ENCODE results near the gene MMAA.
"Not testable (repeated sequence)": the region's sequence is repeated elsewhere in the genome, so short reads cannot be mapped to it uniquely, and the experiment has no call there.

The MMAA gene

DNA sequence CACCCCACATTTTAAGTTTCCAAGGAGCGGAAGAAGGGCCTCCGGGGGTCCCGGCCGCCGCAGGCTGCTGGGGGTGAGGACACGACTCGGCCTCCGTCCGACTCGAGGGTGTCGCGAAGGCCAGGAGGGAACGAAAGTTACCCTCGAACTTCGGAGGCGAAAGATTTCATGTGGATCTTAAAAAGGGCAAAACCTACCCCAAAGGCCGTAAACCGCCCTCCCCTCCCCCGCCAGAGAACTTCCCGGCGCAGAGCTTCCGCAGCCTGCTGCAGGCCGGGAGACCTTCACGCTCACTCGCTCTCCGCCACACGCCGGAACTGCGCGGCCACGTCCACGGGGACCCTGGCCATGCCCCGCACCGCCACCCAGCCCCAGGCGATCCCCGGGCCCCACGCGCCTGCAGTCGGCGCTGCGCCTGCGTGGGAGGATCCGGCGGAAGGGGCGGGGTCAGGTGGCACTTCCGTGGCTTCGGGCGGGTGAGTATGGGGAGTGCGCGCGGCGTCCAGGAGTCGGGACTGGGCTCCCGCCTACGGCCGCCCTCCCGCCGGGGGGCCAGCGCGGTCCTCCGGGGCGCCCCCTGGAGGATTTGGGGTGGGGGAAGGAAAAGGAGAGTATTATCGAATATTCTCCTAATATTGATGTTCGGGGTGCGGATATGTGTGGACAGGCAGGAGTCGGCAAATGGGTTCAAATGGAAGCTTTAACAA, at the start of gene MMAA:
Gene MMAA (plus strand): TSS at position 454 of the 707 bp plus-strand sequence. CDS start 19,755 bp downstream, outside the sequence.
- DNase-seq (ENCODE audit: low spot score) = peak; percentile 83

DNA sequence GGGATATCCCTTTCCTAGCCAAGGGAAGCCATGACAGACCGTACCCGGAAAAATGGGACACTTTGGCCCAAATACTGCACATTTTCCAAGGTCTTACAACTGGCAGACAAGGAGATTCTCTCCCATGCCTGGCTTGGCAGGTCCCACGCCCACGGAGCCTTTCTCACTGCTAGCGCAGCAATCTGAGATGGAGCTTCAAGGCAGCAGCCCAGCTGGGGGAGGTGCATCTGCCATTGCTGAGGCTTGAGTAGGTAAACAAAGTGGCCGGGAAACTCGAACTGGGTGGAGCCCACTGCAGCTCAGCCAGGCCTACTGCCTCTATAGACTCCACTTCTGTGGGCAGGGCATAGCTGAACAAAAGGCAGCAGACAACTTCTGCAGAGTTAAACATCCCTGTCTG, 44.6 kb upstream of the MMAA start:
- FAIRE-seq; DNase-seq (ENCODE audit: low spot score): not testable (repeated sequence)

More for the DNA sequence above, at the start of gene MMAA:
- FAIRE-seq = no peak

DNA sequence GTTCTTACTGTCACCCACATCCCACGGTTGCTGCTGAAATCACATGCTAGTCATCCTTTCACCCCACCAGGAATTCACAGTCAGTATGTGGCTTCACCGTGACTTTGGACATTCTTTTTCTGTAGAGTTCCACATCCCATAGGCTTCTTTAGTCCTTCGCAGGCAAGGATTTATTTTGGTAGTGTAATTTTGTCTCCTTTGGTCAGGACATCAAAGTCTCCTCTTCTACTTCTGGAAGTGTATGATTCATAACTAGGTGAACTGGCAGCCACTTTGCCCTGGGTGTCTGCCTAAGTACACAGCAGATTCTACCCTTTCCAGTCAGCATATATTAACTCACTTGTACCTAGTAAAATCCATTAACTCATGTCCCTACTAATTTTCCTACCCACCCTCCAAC, 38.3 kb upstream of the MMAA start:
- FAIRE-seq (no peak), DNase-seq (ENCODE audit: low spot score) (no peak)

DNA sequence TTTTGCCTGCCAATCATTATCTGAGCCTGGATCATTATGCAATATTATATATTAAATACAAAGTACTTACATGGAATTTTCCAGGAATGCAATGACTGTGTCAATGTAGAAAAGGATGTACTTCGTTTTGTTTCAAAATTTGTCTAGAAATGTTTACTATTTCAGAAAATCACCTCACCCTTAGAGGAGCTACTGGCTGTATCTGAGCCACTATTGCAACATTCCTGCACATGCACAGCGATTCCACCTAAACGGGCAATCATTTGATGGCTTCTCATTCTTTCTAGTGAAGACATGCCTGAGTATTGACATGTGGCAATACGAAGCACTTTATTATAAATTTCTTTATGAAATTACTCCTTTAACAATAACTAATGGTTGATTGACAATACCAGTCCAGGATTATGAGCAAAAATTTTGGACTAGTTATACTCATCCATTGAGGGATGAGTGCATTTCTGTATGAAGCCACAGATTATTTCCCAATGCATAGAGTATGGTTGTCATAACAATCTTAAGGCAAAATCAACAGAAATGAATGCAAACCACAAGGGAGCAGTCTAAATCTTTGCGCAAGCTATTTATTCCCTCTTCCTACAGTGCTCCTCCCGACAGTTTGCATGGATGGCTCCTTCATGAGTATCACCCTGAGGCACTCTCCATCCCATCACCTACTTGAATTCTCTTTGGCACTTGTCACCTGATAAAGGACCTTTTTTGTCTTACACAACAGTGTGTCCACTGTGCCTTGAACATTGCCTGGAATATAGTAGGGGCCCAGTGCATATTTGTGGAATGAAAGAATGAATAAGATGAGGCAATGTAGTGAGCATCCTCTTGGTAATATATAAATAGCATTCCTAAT, 35.8 kb upstream of the MMAA start:
- DNase-seq (ENCODE audit: low spot score) (no peak), FAIRE-seq (no peak)

DNA sequence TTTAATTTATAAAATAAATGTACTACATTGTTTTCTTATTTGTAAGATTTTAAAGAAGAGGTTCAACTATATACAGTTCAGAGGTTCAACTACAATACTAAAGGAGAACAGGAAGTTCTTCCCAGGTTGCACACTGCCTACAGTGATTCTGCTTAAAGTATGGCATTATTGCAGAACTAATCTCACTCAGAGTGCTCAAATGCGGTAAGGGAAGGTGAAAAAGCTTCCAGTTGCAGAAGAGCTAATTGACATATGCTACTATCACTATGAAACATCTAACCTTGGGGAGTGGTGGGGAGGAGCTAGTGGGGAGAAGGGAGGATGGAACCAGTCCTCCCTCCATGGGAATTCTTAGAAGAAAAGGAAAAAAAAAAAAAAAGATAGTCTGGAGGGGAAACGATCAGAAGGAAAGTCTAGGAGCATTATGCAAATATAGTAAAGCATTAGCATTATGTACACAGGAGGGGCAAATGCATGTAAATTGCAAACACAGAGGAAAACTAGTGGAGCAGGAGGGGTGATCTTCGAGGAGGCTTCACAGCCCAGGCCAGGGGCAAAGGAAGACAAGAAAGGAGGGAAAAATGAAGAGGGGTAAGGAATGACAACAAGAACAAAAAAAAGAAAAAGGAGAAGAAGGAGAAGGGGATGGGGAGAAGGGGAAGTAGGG, 32.0 kb upstream of the MMAA start:
- FAIRE-seq (no peak), DNase-seq (ENCODE audit: low spot score) (no peak)

DNA sequence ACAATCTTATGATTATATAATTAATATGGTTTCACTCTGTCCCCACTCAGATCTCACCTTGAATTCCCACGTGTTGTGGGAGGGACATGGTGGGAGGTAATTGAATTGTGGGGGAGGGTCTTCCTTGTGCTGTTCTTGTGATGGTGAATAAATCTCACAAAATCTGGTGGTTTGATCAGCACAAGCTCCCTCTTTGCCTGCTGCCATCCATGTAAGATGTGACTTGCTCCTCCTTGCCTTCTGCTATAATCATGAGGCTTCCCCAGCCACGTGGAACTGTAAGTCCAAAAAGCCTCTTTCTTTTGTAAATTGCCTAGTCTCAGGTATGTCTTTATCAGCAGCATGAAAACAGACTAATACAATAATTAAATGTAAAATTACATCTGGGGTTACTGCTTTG, 29.8 kb upstream of the MMAA start:
- FAIRE-seq; DNase-seq (ENCODE audit: low spot score): not testable (repeated sequence)

DNA sequence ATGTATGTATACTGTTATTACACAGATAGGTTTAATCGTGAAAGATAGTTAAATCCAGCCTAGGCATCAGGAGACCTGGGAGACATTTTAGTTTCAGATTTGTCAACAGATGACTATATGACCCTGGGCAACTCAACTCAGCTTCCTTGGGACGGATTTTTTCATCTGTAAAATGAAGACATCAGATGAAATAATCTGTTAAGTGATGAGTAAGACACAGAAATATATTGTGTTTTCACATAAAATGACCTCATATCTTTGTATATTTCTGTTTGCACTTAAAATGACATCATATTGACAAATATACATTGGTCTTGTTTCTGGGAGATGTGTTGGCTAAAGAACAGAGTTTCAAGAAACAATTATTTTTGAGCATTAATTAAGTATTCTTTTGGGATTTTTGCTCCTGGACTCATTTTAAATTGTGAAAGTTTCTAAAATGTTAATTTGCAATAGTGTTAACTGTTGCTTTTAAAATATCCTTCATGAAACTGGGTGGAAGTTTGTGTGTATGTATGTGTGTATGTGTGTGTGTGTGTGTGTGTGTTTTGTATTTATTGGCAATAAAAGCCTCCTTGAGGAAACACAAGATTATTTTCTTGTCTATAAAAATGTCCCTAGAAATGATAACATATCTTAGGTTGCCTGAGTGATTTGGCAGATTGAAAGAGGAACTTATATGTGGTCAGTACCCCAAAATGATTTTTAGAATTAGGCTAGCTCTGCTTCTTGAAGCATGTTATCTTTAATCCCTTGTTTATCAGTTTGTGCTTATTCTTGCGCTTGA, 29.1 kb upstream of the MMAA start:
- FAIRE-seq = no peak
- DNase-seq (ENCODE audit: low spot score) = no peak

DNA sequence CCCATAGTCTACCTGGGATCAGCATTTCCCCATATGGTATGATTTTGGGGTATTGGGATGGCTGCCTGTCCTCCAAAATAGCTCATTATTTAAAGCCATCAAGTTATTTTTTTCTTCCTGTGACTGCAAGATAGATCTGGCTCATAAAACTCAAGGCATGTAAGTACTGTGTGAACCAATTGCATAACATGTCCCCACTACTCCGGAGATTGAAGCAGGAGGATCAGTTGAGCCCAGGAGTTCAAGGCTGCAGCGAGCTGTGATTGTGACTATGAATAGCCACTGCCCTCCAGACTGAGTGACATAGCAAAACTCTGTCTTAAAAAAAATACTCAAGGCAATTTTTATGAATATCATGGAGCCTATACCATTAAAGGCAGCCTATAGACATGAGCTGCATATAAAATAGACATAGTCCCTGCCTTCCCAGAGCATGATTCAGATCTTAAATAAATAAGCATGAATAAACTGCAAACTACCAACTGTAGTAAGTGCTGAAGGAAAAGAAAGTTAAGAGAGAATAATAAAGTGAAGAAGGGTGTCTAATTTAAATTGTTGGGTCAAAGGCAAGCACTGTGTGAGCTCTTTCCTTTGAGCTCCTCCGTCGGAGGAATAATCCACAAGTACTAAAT, 16.9 kb upstream of the MMAA start:
- no peak for DNase-seq (ENCODE audit: low spot score)
- FAIRE-seq = no peak

DNA sequence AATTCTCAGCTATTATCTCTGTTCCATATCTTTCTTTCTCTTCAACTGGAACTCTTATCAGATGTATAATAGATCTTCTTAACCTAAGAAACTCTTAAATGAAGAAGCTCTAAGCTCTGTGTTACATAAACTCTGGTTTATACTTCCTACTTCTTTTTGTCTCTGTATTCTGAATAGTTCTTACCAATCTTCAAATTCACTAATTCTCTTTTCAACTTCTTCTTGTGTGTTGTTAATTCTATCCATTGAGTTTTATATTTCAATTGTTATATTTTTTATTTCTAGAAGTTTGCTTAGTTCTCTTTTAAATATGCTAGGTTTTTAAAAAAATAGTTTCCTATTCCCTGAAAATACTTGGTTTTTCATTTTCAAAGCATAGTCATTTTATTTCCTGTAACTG, 13.2 kb upstream of the MMAA start:
- FAIRE-seq (no peak), DNase-seq (ENCODE audit: low spot score) (no peak)

DNA sequence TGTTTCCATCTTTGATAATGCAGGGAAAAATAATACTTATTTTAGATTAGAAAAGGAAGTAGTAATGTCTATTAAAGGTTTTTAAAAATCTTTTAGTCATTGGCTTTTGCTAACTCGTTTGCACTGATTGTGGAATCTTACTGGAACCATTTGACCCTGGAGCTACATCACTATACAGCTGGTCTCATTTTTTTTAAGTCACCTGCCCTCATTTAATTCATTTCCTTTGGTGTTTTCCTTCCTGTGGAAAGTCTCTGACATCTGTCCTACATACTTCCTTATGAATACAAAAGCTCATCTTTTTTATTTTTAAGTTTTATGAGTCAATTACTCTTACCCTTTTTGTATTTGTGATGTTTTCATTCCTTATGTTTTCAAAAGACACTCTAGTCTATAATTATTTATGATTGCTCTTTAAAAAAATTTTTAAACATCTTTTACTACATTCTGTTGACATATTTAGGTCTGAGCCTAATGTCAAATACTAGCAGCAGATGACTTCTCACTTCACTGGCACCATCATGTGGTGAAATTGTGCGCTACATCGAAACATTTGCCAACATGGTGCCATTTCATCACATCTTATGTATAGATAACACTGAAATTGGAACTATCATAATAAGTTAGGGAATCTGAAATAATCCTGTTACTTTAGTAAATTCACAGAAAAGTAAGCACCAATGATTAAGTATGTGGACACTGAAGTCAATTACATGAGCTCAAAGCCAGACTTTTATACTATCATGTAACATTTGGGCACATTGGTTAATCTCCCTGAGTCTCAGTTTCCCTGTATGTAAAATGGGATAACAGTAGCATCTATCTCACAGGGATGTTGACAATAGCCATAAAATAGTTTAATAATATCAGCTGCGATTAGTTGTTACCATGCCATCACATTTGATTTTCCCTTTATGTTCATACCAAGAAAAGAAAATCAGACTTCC, 9.4 kb upstream of the MMAA start:
- DNase-seq (ENCODE audit: low spot score) (peak; percentile 28), FAIRE-seq (peak; percentile 88)

DNA sequence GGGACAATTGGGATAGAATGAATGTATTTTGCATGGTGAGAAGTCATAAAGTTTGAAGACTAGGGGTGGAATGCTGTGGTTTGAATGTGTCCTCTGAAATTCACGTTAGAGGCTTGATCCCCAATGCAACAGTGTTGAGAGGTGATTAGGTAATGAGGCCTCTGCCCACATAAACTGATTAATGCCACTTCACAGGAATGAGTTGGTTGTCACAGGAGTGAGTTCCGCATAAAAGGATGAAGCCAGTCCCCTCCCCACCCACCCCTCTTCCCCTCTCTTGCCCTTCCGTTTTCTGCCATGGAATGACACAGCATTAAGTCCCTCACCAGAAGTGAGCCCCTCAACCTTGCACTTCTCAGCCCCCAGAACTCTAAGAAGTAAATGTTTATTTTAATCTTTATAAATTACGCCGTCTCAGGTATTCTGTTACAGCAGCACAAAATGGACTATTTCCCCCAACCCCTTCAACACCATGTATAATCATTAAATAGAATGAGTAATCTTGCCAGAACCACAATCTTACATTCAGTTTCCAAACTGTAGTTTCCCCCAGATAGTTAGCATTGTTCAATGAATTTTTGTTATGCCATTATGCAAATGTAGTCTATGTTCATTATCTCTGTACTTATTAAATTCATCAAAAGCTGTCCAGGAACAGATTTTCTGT, 5.5 kb upstream of the MMAA start:
- DNase-seq (ENCODE audit: low spot score) (peak; percentile 18), FAIRE-seq (peak; percentile 90)

DNA sequence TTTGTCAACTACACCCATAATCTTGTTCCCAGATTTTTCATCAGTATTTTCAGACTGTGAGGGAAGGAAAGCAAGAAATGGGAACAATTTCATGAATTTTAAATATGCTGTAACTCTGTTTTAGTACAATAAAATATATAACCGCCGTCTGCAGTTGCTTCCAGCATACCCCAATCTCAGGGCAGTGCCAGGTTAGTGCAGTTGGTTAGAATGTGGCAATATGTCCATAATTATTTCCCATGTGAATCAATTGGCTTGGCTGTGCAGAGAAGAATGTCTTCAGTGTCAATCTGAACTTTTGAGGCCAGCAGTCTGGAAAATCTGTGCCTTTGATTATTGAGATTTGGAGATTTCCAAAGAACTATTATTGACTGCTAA, 5.0 kb upstream of the MMAA start:
- DNase-seq (ENCODE audit: low spot score) = no peak
- FAIRE-seq = no peak

DNA sequence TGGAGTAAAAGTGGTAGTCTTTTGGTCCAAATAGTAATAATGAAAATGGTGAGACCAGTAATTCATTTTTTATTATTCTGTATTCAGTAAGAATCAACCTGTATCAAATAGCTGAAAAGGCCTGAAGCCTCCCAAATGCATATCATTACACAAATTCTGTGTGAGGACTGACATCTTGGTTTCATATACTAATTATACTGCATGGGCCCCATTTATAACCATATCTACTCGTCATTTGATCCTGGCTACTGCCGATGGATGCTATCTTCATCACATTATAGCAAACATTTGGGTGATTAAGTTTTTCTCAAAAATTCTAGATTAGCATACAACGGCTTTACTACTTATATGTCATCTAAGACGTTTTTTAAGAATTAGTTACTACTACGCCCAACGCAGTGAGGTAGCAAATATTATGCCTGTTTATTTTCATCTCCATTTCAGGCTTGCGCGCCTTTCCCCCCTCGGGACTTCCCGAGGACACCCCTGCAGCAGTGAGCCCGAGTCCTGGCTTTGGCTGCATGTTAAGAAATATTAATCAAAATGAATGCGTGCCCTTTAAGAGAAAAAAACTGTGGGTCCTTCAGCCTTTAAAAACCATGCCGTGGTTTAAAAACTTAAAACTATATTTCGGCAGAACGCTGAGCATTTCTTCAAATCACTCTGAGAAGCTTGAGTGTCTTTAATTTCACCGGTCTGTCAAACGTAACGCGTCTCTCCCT, 814 bp upstream of the MMAA start:
- no peak for FAIRE-seq
- DNase-seq (ENCODE audit: low spot score) = no peak

DNA sequence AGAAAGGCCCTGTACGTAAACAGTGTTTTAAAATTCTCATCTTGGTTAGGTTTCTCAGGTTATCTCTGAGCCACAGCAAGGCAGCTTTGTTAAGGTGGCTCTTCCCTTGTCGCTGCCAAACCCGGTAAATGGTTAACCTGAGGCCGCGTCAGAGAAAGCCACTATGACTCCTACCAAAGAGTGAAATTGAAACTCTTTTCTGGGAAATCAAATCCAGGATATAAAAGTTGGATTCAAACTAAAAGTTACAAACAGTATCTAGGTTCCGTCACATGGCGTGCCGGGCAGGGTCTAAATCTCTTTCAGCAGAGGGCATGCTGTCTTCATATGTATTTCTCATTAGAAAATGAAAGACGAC, 433 bp downstream of the MMAA start:
- DNase-seq (ENCODE audit: low spot score) = peak; percentile 88
- FAIRE-seq = peak; percentile 92

DNA sequence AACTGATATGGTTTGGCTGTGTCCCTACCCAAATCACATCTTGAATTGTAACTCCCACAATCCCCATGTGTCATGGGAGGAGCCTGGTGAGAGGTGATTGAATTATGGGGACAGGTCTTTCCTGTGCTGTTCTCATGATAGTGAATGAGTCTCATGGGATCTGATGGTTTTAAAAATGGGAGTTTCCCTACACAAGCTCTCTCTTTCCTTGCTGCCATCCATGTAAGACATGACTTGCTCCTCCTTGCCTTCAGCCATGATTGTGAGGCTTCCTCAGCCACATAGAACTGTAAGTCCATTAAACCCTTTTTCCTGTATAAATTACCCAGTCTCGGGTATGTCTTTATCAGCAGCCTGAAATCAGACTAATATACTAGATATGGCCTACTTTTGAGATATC, 2.9 kb downstream of the MMAA start:
- FAIRE-seq; DNase-seq (ENCODE audit: low spot score): not testable (repeated sequence)

DNA sequence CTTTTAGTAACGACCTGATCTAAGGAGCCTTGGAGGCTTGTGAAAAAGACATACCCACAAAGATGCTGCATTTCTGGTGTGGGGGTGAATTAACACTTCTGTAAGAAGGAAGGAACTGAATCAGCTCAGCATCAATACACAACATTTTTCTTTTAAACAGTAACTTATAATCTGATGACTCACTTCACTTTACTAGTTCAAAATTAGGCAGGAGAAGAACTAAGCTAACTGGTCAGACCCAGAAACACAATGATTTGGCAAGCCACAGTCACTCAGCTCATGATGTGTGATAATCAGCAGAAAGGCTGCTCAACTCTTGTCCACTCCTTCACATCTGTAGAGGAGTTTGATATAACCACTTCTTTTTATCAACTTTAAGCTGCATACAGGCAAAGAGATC, 4.6 kb downstream of the MMAA start:
- DNase-seq (ENCODE audit: low spot score) (peak; percentile 70), FAIRE-seq (peak; percentile 96)

DNA sequence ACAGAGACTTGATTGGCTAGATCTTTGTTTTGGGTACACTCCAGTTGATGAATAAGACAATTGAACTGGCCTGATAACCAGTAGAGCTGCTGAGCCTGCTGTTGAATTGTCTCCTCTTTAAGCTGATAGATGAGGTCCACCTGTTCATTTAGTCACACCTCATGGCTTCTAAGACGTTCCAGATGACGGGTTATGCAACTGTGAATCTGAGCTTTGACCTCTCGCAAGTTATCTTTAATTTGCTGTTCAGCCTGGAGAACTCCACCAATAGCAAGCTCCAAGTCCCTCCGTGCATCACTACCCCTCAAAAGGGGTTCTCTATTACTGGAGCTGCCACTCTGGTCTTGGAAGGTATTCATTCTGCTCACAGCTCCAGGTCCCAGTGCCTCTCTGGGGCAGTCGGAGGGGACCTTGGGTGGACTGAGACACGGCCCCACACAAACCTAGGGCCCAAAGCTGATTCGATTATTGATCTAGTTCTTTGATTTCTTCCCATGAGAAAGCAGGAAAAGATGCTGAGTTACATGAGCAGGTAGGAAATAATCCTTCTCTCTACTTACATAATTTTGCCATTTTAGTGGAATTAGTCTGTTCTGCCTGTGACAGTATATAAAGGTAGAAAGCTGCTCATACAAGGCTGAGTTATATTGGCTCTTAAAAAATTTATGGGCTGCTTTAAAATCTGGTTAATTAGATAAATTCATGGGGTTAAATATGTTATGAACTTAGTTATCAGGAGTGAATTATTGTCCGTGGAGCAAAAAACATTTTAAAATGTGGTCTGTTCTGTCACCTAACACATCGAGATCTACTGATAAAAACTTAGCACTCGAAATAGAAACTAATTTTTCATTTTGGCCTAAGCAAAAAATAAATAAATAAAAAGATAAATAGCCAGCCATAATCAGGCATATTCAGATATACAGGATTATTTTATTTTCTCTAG, 6.8 kb downstream of the MMAA start:
- DNase-seq (ENCODE audit: low spot score) (no peak), FAIRE-seq (no peak)

DNA sequence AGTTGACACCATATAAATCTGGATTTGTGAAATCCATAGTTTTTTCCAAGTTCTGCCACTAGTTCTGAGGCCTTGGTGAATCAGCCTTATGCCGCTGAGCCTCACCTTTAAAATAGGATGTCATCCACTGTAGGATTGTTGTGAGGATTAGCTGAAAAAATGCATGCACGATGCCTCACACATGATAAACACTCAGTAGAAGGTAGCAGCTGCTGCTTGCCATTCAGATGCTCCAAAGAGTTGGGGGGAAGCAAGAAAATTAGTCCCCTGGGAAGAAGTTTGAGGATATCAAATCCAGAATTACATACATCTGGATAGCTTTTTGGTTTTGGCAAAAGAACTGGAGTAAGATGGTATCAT, 7.4 kb downstream of the MMAA start:
- no peak for FAIRE-seq
- DNase-seq (ENCODE audit: low spot score) = no peak

All from RCC 7860 (cell line).